HepG2 (cell line): Measurements from ENCODE around the gene SMIM45.
A peak's percentile ranks its signal among the peaks of the same experiment; 100 is the strongest.

Experiments used
- ATAC-seq: fragments of 200-7000 bp; cut with Tn5 transposase; 3 replicates; pipeline ENCODE4 v1.9.1; 2020; ENCODE audit warnings: mild to moderate bottlenecking, moderate library complexity
- BruUV-seq: library from RNA; stranded (reverse); fragments of 400-500 nt; replicated peaks from 2 replicates; lab custom pipeline; 2021; lab: Mats Ljungman, UMichigan
- CTCF ChIA-PET: fragments of 300-600 bp; formaldehyde crosslinking; extraction: SDS; loops from one replicate; lab custom pipeline; 2021; ENCODE audit warnings: low total read pairs, inconsistent platforms, low intra/inter-chr PET ratio; lab: Yijun Ruan, JAX
- POLR2A ChIA-PET: fragments of 350-600 bp; sonication (Branson Sonifier 250); formaldehyde crosslinking; loops from one replicate; lab custom pipeline; 2020; ENCODE audit warnings: antibody characterized with exemption, inconsistent platforms; lab: Yijun Ruan, JAX
- DNase-seq: peaks from one replicate; pipeline ENCODE4 v3.0.0-alpha.2; 2015; ENCODE audit warnings: low spot score
- FAIRE-seq: peaks from 3 replicates; lab custom pipeline; 2011; peaks lifted over from hg19 to GRCh38; lab: Jason Lieb, UNC
- H2AFZ ChIP-seq: one replicate; pipeline ENCODE4 v1.6.1; 2011; ENCODE audit warnings: low read length, inconsistent platforms
- H3K27ac ChIP-seq: fragments of 300-600 bp; 3 replicates; pipeline ENCODE4 v1.8.0; 2011; ENCODE audit warnings: mixed run types, mild to moderate bottlenecking, mixed read lengths, low read length, inconsistent platforms; ENCODE audit not compliant: insufficient read depth; ENCODE audit errors: extremely low read length
- H3K27me3 ChIP-seq, 2 experiments: fragments of 200-600 bp in 1 of 2; 2 replicates in 1 of 2; 3 replicates in 1 of 2; pipeline versions ENCODE4 v1.6.0 to v1.8.0; 2011; ENCODE audit warnings: low read length in 2 of 2, mild to moderate bottlenecking in 2 of 2, moderate library complexity in 2 of 2, inconsistent platforms in 1 of 2; ENCODE audit not compliant: insufficient read depth in 2 of 2, control insufficient read depth in 1 of 2
- H3K36me3 ChIP-seq, 2 experiments: fragments of 200-600 bp in 1 of 2; replicated peaks in 1 of 2; 2 replicates in 1 of 2; 3 replicates in 1 of 2; pipeline versions ENCODE4 v1.5.1 to v1.8.0; 2011; ENCODE audit warnings: low read length in 2 of 2, inconsistent platforms in 1 of 2; ENCODE audit not compliant: insufficient read depth in 2 of 2, control insufficient read depth in 1 of 2
- H3K4me1 ChIP-seq: 2 replicates; pipeline ENCODE4 v1.5.1; 2012; ENCODE audit warnings: low read length, inconsistent platforms; ENCODE audit not compliant: insufficient read depth
- H3K4me2 ChIP-seq: 2 replicates; pipeline ENCODE4 v1.6.0; 2011; ENCODE audit warnings: low read depth, low read length, inconsistent platforms
- H3K4me3 ChIP-seq, 3 experiments: fragments of 200-600 bp in 1 of 3; sonication (generic), shearing (Covaris generic) in 1 of 3; replicated peaks in 1 of 3; 2 replicates each; pipeline ENCODE4 v1.5.1; 2011 to 2016; ENCODE audit warnings: low read length in 3 of 3, inconsistent platforms in 2 of 3, low read depth in 2 of 3, mild to moderate bottlenecking in 2 of 3, control low read depth in 1 of 3, mixed read lengths in 1 of 3; ENCODE audit not compliant: insufficient read depth in 1 of 3
- H3K79me2 ChIP-seq: one replicate; pipeline ENCODE4 v1.6.1; 2011; ENCODE audit warnings: low read length, inconsistent platforms; ENCODE audit not compliant: insufficient read depth
- H3K9ac ChIP-seq: 2 replicates; pipeline ENCODE4 v1.6.0; 2011; ENCODE audit warnings: mild to moderate bottlenecking, low read depth, low read length, inconsistent platforms; ENCODE audit not compliant: insufficient read depth
- H3K9me3 ChIP-seq: 2 replicates; pipeline ENCODE4 v1.5.1; 2012; ENCODE audit warnings: mild to moderate bottlenecking, low read length
- H4K20me1 ChIP-seq: 2 replicates; pipeline ENCODE4 v1.6.0; 2011; ENCODE audit warnings: inconsistent platforms, mild to moderate bottlenecking, low read length, moderate library complexity; ENCODE audit not compliant: insufficient read depth
- AGO2 ChIP-seq: fragments of 200-400 bp; formaldehyde crosslinking; optimal IDR thresholded peaks from 2 replicates; pipeline ENCODE3; 2017; ENCODE audit warnings: mild to moderate bottlenecking, low read depth, low read length, moderate library complexity
- FOXC1 ChIP-seq: sonication (generic); formaldehyde crosslinking; IDR thresholded peaks from 2 replicates; pipeline ENCODE4 v1.8.0; 2022; ENCODE audit warnings: mild to moderate bottlenecking, missing genetic modification reagents, borderline replicate concordance
- KDM4B ChIP-seq: sonication (generic); formaldehyde crosslinking; IDR thresholded peaks from 2 replicates; pipeline ENCODE4 v1.4.0; 2020; ENCODE audit warnings: missing genetic modification reagents
- ZEB1 ChIP-seq: IDR thresholded peaks from 2 replicates; pipeline ENCODE4 v1.6.1; 2012; ENCODE audit warnings: mild to moderate bottlenecking, low read depth, inconsistent platforms; ENCODE audit not compliant: insufficient replicate concordance
- ZSCAN25 ChIP-seq: sonication (generic); formaldehyde crosslinking; IDR thresholded peaks from 2 replicates; pipeline ENCODE4 v1.8.0; 2022; ENCODE audit warnings: mild to moderate bottlenecking, missing genetic modification reagents
- WGBS: methylation state at CpG from one replicate; pipeline ENCODE4 v1.1.6; 2017; ENCODE audit warnings: low lambda C conversion rate; 5-methylcytosine and 5-hydroxymethylcytosine counted together
- in situ Hi-C: cut with HindIII; loops from 2 replicates; pipeline ENCODE4 v1.10.0; 2017; ENCODE audit warnings: low pct_unique_long_range_greater_than_20kb; ENCODE audit not compliant: extremely low pct_ligation_motif_present
- intact Hi-C: fragments of 100-400 bp; cut with micrococcal nuclease; formaldehyde crosslinking; loops from one replicate; pipeline ENCODE4 v1.10.0; 2022; ENCODE audit not compliant: unreplicated experiment
- TF ChIP-seq, protein P1 (sequence below): sonication (generic); formaldehyde crosslinking; IDR thresholded peaks from 2 replicates; pipeline ENCODE4 v1.4.0; 2020; ENCODE audit warnings: mild to moderate bottlenecking, missing genetic modification reagents

Gene SMIM45

DNA sequence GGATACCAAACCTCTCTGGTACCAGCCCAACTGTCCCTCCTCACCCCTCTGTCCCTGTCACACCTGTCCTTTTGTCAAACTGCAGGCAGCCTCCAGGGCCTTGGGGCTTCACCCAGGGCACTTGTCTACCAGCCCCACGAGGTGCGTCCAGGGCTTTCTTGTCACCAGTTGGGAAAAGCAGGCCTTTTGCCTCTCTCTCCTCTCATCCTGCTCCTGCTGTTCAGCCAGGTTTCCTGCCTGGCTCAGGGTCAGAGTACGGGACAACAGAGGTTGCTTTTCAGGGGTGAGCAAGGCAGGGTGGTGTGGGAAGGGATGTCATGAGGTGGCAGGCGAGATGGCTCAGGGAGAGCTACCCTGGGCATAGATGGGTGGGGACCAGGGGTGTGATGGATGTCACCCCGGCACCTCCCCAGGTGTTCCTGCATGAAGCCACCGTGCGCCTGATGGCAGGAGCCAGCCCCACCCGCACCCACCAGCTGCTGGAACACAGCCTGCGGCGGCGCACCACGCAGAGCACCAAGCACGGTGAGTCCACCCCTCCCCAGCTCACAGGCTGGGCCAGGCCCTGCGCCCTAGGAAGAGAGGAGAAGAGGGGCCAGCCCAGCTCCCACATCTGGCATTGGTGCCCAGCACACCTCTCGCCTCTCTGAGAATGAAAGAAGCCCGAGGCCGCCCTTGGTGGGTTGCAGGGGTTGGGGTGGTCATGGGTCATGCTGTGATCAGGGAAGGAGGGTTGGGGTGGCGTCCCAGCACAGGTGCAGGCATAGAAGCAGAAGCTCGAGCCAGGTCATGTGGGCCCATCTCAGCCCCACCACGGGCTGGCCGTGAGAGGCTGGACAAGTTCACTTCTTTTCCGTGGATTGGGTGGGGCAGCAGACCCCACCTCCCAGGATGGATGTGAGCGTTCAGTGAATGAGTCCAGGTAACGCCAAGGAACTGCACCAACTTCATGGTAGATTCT is 47.2 kb upstream of the SMIM45 start (continued):
- TF ChIP-seq, protein P1, sequence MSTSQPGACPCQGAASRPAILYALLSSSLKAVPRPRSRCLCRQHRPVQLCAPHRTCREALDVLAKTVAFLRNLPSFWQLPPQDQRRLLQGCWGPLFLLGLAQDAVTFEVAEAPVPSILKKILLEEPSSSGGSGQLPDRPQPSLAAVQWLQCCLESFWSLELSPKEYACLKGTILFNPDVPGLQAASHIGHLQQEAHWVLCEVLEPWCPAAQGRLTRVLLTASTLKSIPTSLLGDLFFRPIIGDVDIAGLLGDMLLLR (CRISPR knock-in tag), result no peak
- TF ChIP-seq ZEB1 (no peak), AGO2 (peak; percentile 80)

DNA sequence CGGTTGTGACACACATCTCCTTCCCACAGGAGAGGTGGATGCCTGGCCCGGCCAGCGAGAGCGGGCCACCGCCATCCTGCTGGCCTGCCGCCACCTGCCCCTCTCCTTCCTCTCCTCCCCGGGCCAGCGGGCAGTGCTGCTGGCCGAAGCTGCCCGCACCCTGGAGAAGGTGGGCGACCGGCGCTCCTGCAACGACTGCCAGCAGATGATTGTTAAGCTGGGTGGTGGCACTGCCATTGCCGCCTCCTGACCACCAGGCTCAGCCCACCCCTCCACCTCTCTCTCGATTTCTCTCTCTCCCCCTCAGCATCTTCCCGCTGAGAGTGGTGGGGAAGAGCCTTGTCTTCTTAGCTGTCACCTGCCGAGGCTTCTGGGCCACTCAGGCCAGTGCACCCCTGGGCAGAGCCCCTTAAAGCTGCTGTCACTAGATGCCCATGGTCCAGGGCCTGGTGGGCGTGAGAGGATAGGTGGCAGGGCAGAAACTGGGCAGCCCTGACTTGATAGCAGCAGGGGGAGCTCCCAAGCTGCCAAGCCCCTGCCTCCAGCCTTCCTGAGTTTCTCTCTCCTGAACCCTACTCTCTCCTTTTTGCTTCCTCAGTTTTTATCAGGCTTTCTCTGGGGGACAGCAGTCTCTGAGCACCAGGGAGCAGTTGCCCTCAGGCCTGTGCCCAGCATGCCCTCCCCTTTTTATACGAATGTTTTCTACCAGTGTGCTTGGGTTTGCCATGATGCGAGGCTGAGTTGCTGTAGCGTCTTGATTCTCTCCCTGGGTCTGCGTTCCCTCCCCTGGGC is 46.3 kb upstream of the SMIM45 start:
- Histone ChIP-seq H3K4me3 (no peak overlapping the region), H3K4me1 (peaks cover 5% of the 10 kb centered on the region; the same call in 1 of the 2 replicates)

More for the DNA sequence above, 46.3 kb upstream of the SMIM45 start:
- peaks cover 2 to 12% of the 10 kb centered on the region in 2 experiments; a peak in 3 of 5 replicates for H3K27me3 ChIP-seq
- H3K27ac ChIP-seq, result no peak overlapping the region
- H2AFZ ChIP-seq, result no peak overlapping the region
- peaks cover 31% of the 10 kb centered on the region for H4K20me1 ChIP-seq
- H3K79me2 ChIP-seq, result no peaks in the 10 kb centered on the region
- POLR2A ChIA-PET, result no interaction called here
- FAIRE-seq, result no peak
- in situ Hi-C loops, result no loop called here
- CTCF ChIA-PET, result no interaction called here
- TF ChIP-seq KDM4B (CRISPR knock-in tag) (no peak), FOXC1 (CRISPR knock-in tag) (no peak), AGO2 (peak; percentile 12), ZSCAN25 (CRISPR knock-in tag) (no peak)
- TF ChIP-seq, all 625 proteins: peak for 1
- peaks cover 18 to 45% of the 10 kb centered on the region in 2 experiments for H3K36me3 ChIP-seq
- H3K9me3 ChIP-seq, result no peaks in the 10 kb centered on the region
- ATAC-seq (no peak), DNase-seq (no peak)
- 98% methylated on average over 16 of the region's 23 CpGs for WGBS
- H3K4me2 ChIP-seq, result no peak overlapping the region
- no TSS peak for BruUV-seq
- no peak overlapping the region for H3K9ac ChIP-seq
- intact Hi-C loops, result no loop called here
